ENCODE measurements around the gene BHLHA15.

DNA sequence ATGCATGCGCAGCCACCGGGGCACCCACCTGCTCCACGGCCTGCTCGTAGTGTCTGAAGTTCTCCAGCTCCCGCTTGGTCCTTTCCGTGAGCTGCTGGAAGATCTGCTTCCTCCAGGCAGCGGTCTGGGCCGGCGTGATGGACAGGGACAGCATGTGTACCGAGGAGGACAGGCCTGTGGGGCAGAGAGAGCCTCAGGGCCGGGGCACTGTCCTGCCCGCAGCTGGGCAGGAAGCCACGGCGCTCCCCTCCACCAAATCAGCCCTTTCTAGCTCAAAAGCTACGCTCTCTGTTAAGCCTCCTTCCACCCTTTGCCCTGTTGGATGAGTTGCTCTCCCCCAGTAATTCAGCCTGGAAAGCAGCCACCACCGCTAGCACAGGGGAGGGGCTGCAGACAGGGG, 21.6 kb downstream of the BHLHA15 start:
- TF ChIP-seq, protein P1, sequence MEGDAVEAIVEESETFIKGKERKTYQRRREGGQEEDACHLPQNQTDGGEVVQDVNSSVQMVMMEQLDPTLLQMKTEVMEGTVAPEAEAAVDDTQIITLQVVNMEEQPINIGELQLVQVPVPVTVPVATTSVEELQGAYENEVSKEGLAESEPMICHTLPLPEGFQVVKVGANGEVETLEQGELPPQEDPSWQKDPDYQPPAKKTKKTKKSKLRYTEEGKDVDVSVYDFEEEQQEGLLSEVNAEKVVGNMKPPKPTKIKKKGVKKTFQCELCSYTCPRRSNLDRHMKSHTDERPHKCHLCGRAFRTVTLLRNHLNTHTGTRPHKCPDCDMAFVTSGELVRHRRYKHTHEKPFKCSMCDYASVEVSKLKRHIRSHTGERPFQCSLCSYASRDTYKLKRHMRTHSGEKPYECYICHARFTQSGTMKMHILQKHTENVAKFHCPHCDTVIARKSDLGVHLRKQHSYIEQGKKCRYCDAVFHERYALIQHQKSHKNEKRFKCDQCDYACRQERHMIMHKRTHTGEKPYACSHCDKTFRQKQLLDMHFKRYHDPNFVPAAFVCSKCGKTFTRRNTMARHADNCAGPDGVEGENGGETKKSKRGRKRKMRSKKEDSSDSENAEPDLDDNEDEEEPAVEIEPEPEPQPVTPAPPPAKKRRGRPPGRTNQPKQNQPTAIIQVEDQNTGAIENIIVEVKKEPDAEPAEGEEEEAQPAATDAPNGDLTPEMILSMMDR (IDR thresholded peaks at IDR 0.05; ENCODE audit: insufficient read depth, low read length) = no peak
- TF ChIP-seq POLR2AphosphoS5 (IDR thresholded peaks at IDR 0.05; ENCODE audit: low read depth) = no peak
- TF ChIP-seq, protein P2, sequence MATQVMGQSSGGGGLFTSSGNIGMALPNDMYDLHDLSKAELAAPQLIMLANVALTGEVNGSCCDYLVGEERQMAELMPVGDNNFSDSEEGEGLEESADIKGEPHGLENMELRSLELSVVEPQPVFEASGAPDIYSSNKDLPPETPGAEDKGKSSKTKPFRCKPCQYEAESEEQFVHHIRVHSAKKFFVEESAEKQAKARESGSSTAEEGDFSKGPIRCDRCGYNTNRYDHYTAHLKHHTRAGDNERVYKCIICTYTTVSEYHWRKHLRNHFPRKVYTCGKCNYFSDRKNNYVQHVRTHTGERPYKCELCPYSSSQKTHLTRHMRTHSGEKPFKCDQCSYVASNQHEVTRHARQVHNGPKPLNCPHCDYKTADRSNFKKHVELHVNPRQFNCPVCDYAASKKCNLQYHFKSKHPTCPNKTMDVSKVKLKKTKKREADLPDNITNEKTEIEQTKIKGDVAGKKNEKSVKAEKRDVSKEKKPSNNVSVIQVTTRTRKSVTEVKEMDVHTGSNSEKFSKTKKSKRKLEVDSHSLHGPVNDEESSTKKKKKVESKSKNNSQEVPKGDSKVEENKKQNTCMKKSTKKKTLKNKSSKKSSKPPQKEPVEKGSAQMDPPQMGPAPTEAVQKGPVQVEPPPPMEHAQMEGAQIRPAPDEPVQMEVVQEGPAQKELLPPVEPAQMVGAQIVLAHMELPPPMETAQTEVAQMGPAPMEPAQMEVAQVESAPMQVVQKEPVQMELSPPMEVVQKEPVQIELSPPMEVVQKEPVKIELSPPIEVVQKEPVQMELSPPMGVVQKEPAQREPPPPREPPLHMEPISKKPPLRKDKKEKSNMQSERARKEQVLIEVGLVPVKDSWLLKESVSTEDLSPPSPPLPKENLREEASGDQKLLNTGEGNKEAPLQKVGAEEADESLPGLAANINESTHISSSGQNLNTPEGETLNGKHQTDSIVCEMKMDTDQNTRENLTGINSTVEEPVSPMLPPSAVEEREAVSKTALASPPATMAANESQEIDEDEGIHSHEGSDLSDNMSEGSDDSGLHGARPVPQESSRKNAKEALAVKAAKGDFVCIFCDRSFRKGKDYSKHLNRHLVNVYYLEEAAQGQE (IDR thresholded peaks at IDR 0.05; ENCODE audit: insufficient replicate concordance, low read depth) = no peak

All from HL-60 (cell line).